IPS-18c (cell line): ENCODE data around the gene TBC1D10A.
A peak's percentile ranks its signal among the peaks of the same experiment; 100 is the strongest.

Experiments used
- H3K4me3 ChIP-seq: 2 replicates; pipeline ENCODE4 v1.7.0; 2013; ENCODE audit warnings: low read depth, mild to moderate bottlenecking, low read length, moderate library complexity; ENCODE audit not compliant: insufficient read depth
- H3K9me3 ChIP-seq: one replicate; pipeline ENCODE4 v1.6.1; 2013; ENCODE audit warnings: mild to moderate bottlenecking, low read length, moderate library complexity; ENCODE audit not compliant: control insufficient read depth, insufficient read depth

Gene TBC1D10A

DNA sequence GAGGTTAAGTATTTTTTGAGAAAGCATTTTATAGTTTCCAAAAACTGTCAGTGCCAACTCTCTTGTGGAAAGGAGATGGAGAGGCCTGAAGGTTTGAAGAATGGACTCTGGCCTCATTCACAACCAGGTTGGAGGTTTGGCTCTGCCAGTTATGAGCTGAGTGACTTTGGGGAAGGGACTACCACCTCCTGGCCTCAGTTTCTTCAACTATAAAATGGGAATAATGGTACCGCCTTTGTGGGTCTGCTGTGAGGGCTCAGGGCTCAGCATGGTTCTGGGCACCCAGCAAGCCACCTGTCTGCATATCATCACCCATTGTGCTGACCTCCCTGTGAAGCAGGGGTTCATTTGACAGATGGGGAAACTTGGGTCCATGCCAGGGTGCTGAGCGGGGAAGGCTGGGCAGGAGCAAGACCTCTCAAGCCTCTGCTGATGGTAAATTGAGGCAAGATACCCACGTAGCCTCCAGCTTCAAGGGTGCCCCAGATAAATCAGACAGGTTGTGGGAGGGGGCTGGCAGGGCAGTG is 76.6 kb downstream of the TBC1D10A start:
- no peaks in the 10 kb centered on the region for H3K9me3 ChIP-seq
- no peak overlapping the region for H3K4me3 ChIP-seq

DNA sequence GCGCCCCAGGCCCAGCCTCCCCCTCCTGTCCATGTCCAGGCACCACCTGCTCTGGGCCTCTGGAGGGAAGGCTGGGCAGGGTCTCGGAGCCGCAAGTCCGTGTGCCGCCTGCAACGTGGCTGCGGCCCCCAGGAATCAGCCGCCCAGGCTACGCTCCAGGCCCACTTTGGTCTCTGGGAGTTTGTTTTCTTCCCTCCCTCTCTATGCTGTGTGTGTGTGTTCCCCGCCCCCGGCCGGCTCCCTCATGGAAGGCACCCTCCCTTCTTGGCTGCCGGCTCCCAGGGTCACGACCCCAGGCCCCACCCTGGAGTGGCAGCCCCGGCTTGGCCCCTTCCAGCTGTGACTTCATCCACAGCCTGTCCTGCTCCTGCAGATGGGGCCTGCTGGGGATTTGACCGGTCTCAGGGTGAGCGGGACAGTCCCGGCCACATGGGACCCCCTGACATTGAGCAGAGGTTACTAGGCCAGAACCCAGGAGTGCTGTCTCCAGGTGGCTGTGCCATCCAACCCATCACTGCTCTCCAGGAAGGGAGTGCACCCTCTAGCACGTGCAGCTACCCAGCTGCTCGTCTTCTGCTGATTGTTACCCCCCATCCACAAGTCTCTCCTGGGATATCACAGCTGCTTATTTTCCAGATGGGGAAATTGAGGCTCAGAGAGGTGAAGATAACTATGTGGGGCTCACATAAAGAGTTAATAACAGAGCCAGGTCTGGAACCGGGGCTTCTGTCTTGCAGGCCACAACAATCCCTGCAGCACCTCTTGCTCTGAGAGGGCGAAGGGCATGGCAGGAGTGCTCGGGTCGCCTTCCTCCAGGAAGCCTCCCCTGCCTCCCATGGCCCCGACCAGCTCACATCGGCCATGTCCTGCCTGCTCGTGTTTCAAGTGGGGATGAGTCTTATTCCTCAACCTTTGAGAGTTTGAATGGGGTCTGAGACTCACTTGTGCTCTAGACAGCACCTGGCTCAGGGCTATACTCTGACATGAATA is 77.4 kb downstream of the TBC1D10A start:
- Histone ChIP-seq H3K4me3 (no peak overlapping the region), H3K9me3 (no peaks in the 10 kb centered on the region)

DNA sequence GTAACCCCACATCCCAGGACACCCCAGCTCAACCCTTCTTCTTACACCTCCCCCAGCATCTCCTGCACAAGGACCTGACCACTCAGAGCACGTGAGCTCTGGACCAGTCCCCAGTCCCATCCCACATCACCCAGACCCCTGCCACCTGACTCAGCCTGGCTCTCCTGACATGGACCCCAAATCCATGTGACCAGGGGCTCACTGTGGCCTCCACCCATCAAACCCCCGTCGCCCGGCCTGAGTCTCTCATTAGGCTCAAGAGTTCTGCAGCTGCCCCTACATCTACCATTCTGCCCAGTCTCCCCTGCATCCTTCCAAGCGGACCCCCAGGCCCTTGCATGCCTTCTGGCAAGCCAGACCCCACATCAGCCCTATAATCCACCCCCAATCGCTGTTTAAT is 78.3 kb downstream of the TBC1D10A start:
- Histone ChIP-seq H3K9me3 (no peaks in the 10 kb centered on the region), H3K4me3 (no peak overlapping the region)

DNA sequence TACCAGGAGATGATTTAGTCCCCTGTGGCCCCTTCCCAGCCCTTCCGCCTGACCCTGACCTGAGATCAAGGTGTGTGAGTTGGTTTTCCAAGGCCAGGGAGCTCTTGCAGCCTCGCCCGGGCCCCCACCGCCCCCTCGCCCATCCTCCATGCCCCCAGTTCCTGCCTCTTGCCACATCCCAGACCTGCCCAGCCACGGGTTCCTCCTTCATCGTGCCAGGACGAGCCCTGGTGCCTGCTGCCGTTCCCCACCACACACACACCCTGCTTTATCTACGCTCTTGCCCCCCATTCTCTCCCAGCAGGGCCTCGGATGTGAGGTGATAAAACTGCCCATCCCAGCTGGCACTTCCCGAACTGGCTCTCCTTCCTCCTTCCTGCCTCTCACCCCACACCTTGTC is 78.8 kb downstream of the TBC1D10A start:
- Histone ChIP-seq H3K9me3 (no peaks in the 10 kb centered on the region), H3K4me3 (no peak overlapping the region)

DNA sequence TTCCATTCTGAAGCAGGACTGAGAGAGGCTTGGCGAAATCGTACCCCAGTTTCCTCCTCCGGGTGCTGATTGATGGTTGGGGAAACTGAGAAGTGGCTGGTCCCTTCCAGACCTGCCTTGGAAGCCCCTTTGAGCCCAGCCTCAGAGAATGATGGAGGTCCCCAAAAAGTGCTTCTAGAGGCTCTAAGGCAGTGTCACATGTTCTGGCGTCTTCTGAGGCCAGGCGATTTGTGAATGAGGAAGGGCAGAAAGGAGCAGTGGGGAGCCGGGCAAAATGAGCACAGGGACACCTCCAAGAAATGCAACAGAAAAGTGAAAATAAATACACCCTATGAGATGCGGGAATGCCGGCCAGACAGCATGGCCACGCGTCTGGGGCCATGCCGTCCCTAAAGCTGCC is 79.2 kb downstream of the TBC1D10A start:
- Histone ChIP-seq H3K9me3 (no peaks in the 10 kb centered on the region), H3K4me3 (no peak overlapping the region)

DNA sequence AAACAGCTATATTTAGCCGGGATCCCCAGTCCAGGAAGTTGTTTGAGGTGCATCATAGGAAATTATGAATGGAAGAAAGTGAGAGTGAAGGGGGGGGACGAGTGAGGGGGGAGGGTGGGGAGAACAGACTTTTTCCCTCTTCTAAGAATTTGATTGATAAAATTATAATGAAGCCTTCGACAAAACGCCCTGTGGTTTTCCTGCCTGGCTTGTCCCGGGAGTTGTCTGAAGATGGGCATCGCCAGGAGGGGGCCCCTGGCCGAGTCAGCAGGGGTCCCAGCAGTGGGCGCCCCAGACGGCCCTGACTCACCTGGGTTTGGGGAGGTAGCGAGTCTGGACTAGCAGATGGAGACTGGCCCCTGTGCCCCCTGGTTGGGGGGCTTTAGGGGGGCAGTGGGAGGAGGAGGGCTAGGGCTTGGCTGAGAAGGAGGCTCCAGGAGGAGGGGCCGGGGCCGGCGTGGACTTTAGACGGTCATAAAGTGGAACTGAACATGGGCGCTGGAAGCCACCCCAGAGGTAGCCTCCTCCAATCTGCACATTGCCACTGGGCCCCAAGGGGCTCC is 79.8 kb downstream of the TBC1D10A start:
- Histone ChIP-seq H3K4me3 (peak overlapping the region; percentile 73), H3K9me3 (no peaks in the 10 kb centered on the region)

DNA sequence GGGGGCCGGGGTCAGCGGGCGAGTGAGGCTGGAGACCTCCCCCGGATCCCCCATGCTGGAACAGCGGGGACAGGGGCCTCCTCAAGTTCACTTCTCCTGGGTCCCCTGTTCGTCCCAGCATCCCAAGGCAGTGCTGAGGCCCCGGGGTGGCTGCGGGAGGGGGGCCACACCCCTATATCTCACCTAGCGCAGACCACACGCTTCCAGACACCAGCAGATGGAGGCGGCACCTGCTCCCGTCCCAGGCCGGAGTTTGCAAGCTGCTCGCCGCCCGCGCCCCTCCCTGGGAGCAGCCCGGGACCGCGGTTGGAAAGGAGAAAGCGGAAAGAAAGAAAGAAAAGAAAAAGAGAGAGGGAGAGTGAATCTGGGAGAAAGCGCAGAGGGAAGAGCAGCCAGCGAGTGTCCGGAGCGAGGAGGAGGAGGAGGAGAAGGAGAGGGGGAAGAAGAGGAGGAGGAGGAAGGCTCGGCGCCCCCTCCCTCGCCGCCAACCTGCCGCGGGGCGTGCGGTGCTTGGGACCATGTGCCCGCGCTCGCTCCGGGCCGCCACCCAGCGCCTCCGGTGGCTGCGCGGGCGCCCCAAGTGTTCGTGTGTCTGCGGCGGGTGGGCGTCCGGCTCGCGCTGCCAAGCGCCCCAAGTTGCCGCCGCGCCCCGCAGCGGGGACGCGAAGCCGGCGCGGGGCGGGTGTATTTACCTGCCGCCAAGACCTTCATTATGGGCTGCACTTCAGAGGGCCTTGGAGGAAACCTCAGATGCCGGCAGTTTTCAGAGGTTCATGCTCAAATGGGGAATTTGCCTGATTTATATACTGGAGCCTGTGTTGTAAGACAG is 80.5 kb downstream of the TBC1D10A start, which contains the start of gene LIF:
TSS of gene LIF (minus strand) at position 775 of the 829 bp plus-strand sequence. CDS start at position 711, 64 bp downstream.
- Histone ChIP-seq H3K4me3 (peak within 1 kb of the TSS; percentile 73), H3K9me3 (no peaks in the 10 kb centered on the region)

DNA sequence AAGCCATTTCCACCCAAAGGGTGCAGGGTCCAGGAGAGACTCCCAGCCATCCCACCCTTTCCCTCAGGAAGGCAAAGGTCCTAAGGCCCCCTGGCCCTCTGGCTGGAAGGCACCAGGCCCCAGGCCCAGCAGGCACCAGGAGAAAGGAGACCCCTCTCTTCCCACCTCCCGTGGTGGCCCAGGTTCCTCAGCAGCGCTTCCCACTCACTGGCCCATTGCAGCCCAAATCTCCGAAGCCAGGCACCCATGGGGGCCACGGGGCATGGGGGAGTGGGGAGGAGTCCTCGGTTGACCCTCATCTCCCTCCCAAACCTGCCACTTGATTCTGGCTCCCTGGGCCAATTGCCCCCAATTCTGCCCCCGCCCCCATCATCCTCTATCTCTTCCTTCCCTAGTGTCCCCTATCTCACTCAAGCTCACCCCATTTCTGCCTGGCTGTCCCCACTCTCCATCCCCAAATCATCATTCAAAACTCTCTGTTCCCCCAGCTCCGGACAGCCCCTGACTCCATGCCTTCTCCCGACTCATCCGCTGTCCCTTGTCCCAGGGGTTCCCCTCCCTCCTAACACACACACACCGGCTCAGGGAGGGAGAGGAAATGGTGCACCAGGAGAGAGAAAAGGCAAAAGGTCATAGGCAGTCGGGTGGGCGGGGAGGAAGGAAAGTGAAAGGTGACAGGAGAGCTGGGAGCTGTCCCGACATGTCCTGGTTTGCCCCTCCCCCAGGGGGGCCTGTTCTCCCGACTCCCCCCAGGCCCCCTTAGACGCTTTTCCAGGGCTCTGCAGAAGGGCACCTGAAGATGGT is 81.4 kb downstream of the TBC1D10A start:
- H3K9me3 ChIP-seq = no peaks in the 10 kb centered on the region
- peak overlapping the region; percentile 73 for H3K4me3 ChIP-seq

DNA sequence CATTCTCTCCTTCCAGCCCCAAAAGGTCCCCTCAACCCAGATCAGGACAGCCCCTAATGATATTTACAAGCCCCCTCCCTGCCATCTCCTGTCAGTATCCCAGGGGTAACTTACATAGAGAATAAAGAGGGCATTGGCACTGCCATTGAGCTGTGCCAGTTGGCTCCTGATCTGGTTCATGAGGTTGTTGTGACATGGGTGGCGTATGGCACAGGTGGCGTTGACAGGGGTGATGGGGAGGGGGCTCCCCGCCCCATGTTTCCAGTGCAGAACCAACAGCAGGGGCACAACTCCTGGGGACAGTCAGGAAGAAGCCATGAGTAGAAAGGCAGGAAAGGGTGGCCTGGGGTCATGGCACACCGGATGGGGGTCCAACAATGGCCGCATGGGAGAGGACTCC is 82.1 kb downstream of the TBC1D10A start:
- Histone ChIP-seq H3K4me3 (no peak overlapping the region), H3K9me3 (no peaks in the 10 kb centered on the region)

DNA sequence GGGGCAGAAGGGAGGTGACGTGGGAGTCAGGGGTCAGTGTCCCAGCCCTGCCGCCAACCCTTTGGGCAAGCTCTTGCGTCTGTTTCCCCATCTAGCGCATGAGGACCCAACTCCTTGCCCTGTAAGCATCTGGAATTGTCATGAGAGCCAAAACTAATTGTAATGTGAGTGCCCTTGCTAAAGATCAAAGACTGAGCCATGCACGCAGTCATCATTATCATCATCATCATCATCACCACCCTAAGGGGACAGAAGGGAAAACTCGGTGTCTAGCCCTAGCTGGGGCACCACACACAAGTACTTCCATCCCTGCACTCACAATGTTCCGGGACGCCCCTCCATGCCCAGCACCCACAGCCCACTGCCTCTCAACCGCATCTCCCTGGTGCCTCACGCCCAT is 82.7 kb downstream of the TBC1D10A start:
- H3K4me3 ChIP-seq = no peak overlapping the region
- no peaks in the 10 kb centered on the region for H3K9me3 ChIP-seq

DNA sequence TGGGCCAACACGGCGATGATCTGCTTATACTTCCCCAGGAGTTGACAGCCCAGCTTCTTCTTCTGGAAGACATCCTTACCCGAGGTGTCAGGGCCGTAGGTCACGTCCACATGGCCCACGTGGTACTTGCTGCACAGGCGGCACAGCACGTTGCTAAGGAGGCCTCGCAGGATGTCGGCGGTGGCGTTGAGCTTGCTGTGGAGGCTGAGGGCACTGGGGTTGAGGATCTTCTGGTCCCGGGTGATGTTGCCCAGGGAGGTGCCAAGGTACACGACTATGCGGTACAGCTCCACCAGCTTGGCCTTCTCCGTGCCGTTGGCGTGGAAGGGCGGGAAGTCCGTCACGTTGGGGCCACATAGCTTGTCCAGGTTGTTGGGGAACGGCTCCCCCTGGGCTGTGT is 83.1 kb downstream of the TBC1D10A start:
- no peak overlapping the region for H3K4me3 ChIP-seq
- no peaks in the 10 kb centered on the region for H3K9me3 ChIP-seq
